ENCODE results near the gene GNPAT.
"Not testable (repeated sequence)": the region's sequence is repeated elsewhere in the genome, so short reads cannot be mapped to it uniquely, and the experiment has no call there.

The GNPAT gene

DNA sequence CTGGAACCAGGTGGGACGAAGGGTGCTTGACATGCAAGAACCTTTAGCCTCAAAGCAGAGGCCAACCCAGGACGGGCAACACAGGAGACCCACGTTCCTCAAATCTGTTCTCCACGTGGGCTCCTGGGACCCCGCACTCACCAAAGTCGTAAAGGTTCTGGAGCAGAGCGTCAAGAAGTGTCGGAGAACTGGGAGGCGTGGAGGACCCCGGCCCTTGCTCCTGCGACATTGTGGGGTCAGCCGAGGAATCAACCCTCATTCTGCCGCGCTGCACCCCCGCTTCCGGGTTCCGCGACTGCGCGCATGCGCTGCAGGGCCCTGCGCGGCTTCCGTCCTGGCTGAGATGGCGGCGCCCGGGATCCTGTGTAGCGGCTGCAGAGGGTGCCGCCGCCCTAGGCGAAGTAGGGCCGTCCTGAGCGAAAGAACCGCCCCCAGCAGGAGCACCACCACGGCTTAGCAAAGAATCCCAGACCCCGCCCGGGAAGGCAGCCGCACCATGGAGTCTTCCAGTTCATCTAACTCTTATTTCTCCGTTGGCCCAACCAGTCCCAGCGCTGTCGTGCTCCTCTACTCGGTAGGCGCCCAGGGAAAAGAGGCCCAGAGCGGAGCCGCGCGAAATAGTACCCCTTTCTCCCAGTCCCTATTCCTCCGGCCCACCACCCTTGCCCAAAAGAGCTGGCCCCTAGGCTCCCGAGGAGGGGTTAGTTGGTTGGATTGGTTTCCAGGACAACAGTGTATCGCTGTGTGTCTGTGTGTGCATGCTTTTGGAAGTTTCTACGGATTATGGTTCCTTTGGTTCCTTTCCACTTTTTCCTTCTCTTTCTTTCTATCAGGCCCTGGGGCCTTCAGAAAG lies at the start of gene GNPAT:
TSS of gene GNPAT (plus strand) at position 330 of the 853 bp plus-strand sequence. CDS start at position 497, 167 bp downstream.
- DNase-seq (ENCODE audit: low spot score): peak; percentile 79

DNA sequence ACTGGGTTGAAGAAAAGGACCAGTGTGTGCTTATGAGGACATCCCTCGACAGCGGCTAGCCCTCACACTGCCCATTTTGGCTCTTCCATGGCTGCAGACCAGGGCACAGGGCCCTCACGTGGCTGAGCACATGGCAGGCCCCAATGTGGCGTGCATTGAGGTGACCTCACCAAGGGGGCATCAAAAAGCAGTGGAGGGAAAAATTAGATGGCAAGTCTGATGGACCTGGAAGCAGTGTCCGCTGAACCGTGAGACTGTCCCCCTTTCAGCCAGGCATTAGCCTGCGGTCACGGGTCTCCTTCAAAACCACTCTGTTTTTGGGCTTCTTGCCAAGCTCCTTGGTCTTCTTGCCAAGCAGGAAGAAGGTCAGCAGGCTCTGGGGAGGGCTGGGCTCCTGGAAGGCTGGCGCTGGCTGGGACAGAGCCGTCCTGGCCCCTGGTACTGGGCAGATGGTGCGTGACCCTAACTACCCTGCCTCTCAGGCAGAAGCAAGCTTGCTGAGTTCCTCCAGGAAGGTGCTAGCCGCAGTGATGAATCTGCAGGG lies 48.3 kb upstream of the GNPAT start:
- DNase-seq (ENCODE audit: low spot score): no peak

DNA sequence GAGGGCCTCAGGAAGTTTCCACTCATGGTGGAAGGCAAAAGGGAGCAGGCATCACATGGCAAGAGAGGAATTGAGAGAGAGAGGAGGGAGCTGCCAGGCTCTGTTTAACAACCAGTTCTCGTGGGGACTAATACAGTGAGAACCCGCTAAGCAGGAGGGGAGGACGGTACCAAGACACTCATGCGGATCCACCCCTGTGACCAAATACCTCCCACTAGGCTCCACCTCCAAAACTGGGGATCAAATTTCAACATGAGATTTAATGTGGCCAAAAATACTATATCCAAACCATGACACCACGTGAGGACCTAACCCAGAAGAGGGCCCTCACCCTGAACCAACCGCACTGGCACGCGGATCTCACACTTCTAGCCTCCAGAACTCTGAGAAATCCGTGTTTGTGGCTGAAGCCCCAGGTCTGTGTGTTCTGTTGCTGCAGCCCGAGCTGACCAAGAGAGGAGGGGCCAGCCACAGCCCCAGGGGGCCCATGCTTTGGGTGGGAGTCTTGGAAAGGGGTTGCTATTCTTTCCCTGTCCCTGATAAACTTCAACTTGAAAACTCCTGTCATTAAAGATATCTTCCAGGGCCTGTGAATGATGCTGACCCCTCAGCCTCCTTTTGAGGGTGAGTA lies 47.2 kb upstream of the GNPAT start:
- no peak for DNase-seq (ENCODE audit: low spot score)

DNA sequence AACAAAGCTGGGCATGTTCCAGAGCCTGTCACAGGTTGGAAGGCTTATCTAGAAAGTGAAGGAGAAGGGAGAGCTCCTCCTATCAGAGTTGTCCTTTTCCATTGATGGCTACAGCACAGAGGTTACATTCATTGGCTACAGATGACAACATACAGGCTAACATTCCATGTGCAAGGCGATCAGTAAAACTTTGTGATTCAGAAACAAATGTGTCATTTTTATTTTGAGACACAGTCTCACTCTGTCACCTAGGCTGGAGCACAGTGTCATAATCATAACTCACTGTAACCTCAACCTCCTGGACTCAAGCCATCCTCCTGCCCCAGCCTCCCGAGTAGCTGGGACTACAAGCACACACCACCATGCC lies 46.6 kb upstream of the GNPAT start:
- DNase-seq (ENCODE audit: low spot score): no peak

DNA sequence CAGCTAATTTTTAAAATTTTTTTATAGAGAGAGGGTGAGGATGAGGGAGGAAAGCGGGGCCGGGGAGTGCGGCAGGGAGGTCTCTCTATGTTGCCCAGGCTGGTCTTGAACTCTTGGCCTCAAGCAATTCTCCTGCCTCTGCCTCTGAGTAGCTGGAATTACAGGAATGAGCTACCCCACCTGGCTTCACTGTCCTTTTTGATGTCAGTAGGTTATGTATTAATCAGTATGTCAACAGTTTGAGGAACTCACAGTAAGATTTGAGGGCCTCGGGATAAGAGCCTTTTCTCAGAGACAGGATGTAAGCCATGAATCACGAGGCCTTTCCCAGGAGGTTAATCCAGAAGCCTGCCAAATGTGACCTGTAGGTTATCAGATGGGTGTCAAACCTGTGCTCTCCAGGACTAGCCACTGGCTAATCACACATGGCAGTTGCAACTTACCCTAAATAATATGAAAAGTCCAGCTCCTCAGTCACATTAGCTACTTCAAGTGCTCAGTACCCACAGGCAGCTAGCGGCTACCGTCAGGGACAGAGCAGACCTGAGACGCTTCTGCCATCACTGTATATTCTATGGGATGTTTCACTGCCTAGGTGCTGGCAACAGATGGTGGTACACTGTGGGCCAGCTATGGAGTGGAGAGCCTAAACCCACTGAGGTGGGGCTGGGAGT lies 46.0 kb upstream of the GNPAT start:
- no peak for DNase-seq (ENCODE audit: low spot score)

DNA sequence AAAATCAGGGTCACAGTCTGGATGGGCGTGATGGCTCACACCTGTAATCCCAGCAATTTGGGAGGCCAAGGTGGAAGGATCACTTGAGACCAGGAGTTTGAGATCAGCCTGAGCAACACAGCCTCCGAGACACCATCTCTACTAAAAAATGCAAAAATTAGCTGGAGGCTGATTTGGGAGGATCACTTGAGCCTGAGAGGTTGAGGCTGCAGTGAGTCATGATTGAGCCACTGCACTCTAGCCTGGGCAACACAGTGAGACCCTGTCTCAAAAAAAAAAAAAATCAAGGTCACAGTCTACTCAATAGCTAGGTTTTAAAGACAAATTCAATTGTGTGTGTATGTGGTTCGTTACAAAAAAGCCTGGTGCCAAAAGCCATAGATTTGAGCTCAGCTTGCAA lies 44.7 kb upstream of the GNPAT start:
- DNase-seq (ENCODE audit: low spot score): no peak

DNA sequence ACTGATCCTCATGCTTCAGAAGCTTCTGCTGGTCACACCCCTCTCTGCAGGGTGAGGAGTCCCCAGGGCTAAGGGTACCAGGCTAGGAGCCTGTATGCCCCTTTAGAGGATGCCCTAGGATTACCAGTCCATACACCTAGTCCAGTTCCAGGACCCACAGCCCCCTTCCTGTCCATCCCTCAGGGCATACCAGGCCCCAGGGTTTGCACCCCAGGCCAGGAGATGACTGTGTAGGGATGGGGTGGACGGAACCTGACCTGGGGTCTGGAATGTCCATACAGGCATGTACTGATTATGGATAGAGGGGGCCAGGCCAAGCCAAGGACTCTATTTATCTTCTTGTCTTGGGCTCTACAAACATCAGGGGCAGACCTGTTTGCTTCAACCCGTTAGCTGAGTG lies 44.3 kb upstream of the GNPAT start:
- no peak for DNase-seq (ENCODE audit: low spot score)

DNA sequence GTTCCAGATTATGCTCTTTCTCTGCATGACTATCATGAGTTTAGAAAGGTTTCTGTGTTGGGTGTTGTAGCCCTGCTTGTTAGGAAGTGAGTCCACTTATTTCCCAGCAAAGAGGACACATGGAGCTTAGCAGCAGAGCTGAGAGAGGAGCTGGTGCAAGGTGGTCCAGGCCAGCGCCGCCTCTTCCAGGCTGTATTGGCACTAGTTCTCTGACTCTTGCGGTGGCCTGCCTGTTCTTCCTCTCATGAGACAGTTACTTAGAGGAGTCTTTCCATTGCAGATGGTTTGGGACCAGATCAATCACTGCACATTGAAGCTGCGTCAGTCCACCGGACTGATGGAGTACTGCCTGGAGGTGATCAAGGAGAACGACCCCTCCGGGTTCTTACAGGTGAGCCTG lies 41.1 kb upstream of the GNPAT start:
- DNase-seq (ENCODE audit: low spot score): no peak

DNA sequence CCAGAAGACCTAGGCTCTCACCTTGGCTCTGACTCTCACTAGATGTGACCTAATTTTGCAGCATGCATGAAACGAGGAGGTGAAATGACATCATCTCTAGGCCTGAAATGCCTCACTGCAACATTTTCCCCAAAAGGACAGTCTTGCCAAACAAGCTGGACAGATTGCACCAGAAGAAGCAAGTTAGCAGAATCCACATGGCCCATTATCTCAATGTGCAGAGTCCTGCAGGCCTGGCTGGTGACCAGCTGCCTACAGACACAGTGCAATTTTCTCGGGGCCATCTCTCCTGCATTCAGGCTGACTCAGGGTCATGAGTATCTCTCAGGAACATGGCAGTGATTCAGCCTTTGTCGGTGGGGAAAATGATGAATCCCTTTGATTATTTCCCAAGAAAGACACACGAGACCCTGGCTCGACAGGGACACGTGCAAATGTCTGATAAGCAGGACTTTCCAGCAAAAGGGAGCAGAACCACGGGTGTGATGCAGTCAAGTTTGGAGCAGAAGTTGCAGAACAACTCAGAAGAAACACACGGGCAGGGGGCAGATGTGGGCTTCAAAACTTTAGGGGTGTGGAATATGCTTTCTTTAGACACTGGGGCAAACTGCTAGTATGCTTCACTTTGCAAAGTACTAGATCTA lies 40.5 kb upstream of the GNPAT start:
- no peak for DNase-seq (ENCODE audit: low spot score)

DNA sequence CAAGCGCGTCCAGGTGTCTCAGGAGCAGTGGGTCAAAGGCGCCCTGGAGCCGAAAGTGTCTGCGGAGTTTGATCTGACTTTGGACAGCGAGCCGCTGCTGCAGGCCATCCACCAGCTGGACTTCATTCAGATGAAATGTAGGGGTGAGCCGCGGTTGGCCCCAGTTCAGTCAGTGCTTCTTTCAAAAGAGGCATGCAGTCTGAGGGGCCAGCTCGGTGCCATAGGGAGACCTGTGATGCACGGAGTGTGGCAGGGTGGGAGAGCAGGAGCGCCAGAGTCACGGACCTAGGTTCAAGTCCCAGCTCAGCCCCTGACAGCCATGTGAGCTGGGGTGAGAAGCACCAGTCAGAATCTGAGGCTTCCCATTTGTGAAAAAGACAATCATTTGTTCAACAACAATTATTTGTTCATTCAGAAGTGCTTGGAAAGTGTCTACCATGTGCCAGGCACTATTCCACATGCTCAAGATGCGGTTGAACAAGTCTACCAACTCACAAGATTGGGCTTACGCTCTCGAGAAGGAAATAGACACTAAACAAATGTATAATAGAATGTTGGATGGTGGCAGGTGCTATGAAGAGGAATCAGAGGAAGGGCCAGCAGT lies 39.5 kb upstream of the GNPAT start:
- DNase-seq (ENCODE audit: low spot score): no peak

DNA sequence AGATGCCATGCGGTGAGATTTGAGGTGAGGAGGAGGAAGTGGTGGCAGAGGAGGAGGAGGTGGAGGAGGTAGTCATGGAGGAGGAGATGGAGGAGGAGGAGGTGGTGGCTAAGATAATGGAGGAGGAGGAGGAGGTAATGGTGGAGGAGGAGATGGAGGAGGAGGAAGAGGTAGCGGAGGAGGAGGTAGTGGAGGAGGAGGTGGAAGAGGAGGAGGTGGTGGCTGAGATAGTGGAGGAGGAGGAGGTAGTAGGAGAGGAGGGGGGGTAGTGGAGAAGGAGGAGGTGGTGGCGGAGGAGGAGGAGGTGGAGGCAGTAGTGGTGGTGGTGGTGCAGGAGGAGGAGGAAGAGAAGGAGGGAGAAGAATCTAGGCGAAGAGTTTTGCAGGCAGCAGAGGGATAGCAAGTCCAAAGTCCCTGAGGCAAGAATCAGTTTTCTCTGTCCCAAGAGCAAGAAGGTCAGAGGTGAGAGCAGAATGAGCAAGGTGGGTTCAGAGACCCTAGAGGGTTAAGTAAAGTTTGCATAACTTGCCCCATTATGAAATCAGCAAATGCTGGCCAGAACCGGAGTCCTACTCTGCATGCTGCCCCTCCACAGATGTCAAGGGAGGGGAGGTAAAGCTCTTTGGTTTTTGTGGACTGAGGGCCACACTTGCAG lies 38.9 kb upstream of the GNPAT start:
- no peak for DNase-seq (ENCODE audit: low spot score)

DNA sequence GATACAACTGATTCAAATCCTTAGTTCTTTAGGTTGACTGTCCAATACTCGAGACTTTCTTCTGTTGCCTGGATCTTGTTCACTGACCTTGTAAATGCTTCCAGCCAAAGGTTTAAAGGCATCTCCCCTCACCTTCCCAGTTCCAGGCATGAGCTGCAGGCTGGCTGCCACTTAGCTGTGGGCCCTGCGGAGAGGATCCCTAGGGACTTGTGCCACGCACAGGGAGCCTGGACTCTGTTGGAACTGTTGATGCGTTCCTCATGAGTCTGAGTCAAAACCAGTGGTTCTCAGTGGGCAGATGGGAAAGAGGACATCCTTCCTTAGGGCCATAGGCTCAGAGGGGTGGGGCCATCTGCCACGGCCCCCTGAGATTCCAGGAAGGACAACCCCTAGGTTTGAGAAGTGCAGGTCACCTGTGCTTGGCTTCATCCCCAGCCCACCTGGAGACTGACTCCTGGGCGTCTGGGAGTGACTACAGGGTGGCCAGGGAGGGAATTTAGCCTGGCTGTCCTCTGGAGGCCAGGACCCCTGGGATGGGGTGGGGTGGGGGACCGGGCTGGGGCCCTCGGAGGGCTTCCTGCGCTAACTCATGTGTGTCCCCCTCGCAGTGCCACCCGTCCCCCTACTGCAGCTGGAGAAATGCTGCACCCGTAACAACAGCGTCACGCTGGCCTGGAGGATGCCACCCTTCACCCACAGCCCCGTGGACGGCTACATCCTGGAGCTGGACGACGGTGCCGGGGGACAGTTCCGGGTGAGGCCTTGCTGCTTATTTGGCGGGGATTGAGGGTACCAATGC lies 37.6 kb upstream of the GNPAT start:
- DNase-seq (ENCODE audit: low spot score): no peak

DNA sequence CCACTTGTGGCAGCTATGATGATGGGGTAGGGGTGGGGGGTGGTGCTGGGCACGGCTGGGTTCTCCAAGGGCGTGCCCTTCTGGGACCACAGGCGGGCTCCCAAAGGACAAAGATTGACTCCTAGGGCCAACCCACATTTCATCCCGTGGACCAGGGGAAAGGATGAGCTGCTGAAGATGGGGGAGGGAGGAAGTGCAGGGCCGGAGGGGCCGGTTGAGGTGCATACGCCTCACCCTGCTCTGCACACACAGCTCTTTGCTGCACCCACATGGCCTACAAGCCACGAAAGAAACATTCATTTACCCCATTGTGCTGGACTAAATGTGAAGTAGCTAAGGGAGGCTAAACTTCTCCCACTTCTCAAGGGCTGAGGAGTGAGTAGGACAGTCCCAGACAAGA lies 34.2 kb upstream of the GNPAT start:
- no peak for DNase-seq (ENCODE audit: low spot score)

DNA sequence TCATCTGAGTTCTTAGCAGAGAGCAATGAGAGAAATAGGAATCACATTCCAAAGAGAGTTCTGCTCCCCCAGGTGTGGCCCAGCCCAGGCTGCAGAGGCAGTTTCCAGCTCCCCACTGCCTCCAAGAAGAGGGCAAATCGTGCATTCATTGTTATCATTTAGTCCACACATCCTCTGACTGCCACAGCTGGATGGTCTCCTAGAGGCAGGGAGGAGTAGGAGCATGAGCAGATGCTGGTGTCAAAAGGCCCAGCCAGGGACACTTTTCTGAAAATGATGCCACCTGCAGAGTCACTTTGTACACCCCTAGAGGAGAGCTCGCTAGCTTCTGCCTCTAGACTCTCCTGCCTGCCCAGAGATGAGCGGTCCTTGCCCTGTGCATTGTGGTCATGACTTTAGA lies 33.6 kb upstream of the GNPAT start:
- DNase-seq (ENCODE audit: low spot score): no peak

DNA sequence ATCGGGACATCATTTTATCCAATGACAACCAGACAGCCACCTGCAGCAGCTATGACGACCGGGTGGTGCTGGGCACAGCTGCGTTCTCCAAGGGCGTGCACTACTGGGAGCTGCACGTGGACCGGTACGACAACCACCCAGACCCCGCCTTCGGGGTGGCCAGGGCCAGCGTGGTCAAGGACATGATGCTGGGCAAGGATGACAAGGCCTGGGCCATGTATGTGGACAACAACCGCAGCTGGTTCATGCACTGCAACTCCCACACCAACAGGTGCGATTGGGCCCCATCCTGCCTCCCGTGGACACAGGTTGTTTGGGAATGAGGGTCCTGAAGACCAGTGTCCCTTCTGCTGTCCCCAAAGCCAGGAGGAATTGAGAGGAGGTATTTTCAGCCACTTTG lies 32.0 kb upstream of the GNPAT start:
- DNase-seq (ENCODE audit: low spot score): no peak

DNA sequence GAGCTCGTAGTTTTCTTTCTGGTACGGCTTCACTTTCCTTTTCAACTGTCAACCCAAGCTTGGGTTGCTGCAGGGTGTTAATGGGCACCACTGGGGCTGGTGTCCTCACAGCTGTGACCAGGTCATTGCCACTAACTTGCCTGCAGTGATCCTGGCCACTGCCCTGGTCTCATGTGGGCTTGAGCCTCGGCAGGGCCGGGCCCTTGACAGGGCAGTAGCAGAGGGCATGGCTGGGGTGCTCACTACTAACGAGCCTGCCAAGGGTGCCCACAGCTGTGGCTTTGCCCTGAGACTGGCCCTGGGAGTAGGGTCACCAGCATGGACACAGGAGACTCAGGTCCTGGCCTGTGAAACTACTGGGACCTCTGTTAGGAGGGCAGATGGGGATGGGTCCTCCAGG lies 31.5 kb upstream of the GNPAT start:
- no peak for DNase-seq (ENCODE audit: low spot score)

DNA sequence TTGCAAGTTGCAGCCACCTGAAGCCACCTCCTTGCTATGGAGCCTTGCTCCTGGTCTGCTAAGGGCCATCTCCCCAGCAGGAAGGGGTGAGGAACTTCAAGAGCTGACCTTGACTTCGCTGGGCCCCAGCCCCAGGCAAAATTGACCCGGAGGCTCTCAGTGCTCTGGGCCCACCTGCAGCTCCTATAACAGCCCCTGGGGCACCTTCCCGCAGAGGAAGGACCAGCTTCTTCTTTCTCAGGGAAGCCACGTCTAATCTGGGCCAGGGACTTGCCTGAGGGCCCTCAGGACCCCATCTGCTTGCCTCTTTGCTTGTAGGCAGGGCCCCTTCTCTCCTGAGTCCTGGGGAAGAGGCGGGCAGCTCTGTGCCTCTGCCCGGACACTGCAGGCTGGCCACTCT lies 30.9 kb upstream of the GNPAT start:
- no peak for DNase-seq (ENCODE audit: low spot score)

DNA sequence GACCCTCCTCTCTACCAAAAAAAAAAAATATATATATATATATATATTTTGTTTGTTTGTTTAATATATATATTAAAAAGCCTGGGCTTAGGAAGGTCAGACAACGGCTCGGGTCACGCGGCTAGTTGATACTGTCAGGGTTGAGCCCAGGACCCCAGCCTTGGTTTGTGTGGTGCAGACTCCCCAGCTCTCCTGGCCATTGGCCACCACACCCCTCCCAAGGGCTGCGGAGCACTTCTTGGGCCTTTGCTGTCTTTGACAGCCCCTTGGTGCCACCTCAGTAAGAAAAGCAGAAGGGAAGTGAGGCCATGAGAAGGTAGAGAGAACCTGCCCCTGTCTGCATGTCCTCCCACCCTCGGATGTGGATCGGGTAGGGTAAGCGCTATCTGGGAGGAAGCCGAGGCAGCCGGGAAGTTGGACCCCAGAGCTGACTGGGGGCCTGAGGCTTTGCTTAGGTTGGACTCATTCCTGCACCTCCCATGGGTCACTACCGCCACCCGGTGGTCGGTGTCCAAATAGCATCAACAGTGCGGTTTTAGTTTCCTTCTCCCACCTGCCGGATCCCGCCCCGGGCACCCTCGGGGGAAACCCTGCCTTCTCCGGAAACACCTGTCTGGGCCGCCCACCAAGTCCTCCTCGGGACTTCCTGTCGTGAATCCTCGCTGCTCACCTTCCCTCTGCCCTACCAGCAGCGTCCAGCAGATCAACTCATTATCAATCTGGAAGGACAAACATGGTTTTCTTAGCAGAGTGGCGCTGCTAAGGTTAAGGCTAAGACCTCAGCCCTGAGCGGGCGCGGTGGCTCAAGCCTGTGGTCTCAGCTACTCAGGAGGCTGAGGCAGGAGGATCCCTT lies 29.8 kb upstream of the GNPAT start:
- DNase-seq (ENCODE audit: low spot score): peak; percentile 82

DNA sequence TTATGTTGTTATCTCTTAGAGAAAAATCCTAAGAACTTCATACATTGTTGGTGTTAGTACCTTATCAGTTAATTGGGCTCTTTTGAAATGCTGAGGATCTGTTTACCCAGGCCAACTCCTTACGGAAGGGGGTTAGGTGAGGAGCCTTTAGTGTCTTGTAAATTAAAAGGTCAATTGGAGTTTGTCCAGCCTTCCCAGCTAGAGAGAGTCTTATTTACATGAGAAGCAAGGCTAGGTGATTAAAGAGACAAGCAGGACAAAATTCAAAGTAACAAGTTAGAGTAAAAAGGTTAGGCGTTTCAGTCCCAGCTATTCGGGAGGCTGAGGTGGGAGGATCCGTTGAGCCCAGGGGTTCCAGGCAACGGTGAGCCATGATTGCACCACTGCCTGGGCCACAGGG lies 28.7 kb upstream of the GNPAT start:
- DNase-seq (ENCODE audit: low spot score): not testable (repeated sequence)
